ENCODE data around the gene E2F1. TPM values are rescaled to one million over a fixed set of nuclear protein-coding genes. Genes with fewer than 3 reads are reported as not detected.

The E2F1 gene
- total RNA-seq, 3 donors from 2014 or later = 0.33 to 2.2 (median 0.88) TPM

DNA sequence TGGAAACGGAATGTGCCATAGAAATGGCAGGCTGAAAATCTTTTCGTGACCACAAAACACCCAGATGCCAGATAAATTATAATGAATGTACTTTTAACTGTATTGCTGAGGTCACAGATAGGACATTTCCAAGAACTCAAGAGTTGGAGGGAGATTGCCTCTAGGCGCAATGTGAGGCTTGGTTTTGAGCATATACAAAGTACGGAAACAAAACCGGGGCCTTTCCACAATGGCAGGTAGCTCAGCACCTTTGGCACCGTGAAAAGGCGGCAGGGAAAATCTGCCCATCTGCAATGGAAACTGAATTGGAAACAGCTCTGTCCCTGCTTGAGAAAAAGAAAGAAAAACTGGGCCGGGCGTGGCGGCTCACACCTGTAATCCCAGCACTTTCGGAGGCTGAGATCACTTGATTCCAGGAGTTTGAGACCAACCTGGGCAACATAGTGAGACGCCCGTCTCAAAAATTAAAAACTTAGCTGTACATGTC is 34.6 kb downstream of the E2F1 start:
- intact Hi-C loops (cut with DNase I; ENCODE audit: low total_unique reads) = loop anchor here (10.0 kb wide), 1 partner anchor 187 kb away; no protein-coding TSS in a partner anchor
- Histone ChIP-seq H3K4me3 (no peak overlapping the region), H3K36me3 (no peaks in the 10 kb centered on the region), H3K9me3 (no peaks in the 10 kb centered on the region), H3K27ac (peak overlapping the region; percentile 49 to 73), H3K4me1 (peaks cover 0 to 10% of the 10 kb centered on the region in 2 donors), H3K27me3 (no peaks in the 10 kb centered on the region)
- TF ChIP-seq, protein P1, sequence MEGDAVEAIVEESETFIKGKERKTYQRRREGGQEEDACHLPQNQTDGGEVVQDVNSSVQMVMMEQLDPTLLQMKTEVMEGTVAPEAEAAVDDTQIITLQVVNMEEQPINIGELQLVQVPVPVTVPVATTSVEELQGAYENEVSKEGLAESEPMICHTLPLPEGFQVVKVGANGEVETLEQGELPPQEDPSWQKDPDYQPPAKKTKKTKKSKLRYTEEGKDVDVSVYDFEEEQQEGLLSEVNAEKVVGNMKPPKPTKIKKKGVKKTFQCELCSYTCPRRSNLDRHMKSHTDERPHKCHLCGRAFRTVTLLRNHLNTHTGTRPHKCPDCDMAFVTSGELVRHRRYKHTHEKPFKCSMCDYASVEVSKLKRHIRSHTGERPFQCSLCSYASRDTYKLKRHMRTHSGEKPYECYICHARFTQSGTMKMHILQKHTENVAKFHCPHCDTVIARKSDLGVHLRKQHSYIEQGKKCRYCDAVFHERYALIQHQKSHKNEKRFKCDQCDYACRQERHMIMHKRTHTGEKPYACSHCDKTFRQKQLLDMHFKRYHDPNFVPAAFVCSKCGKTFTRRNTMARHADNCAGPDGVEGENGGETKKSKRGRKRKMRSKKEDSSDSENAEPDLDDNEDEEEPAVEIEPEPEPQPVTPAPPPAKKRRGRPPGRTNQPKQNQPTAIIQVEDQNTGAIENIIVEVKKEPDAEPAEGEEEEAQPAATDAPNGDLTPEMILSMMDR (IDR thresholded peaks at IDR 0.05) = no peak
- TF ChIP-seq POLR2AphosphoS5 (IDR thresholded peaks at IDR 0.05) (no peak), POLR2A (IDR thresholded peaks at IDR 0.05) (no peak)
- no peak for DNase-seq (ENCODE audit: low spot score in 2 of 2)

DNA sequence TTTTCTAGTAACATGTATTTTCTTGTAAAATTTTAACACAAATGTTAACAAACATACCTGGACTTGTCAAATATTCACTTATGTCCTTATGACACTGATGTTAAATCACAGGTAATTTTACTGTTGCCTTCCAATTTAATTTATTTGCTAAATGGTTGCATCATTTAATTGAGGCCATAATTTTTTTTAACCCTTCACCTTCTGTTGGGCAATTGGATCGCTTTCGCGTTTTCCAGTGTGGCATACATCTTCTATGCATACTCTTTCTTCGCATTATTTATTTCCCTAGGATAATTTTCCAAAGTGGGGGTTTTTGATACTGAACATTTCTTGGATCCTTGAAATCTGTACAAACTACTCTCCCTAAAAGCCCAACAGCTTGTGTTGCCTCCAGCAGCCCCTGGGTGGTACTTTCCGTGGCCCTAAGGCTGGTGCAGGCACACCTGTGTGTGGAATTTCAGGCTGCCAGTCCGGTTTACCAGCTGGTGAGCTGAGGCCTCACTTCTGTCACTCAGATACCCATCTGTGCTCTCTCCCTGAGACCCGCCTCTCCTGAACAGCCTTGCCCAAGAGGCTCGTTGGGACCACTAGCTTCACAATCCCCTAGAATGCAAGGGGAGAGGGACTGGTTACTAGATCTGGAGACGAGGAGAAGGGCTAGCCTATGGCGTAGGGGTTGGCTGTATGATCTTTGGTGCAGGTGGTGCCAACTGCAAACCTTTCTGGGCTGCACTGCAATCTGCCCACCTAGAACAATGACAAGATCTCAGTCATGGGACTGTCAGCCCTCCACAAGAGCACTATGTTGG is 35.2 kb downstream of the E2F1 start:
- no peaks in the 10 kb centered on the region for H3K36me3 ChIP-seq
- intact Hi-C loops (cut with DNase I; ENCODE audit: low total_unique reads) = loop anchor here (10.0 kb wide), 1 partner anchor 186 kb away; no protein-coding TSS in a partner anchor
- H3K9me3 ChIP-seq = no peaks in the 10 kb centered on the region
- peaks cover 0 to 10% of the 10 kb centered on the region in 2 donors for H3K4me1 ChIP-seq
- DNase-seq (ENCODE audit: low spot score in 2 of 2) = peak; percentile 46 to 76
- peak overlapping the region; percentile 49 to 73 for H3K27ac ChIP-seq
- TF ChIP-seq, protein P1 (IDR thresholded peaks at IDR 0.05) = peak in 1 of 3 donors; percentile 13
- TF ChIP-seq POLR2AphosphoS5 (IDR thresholded peaks at IDR 0.05) = peak in 2 of 3 donors; percentile 19 to 24
- no peak for TF ChIP-seq POLR2A (IDR thresholded peaks at IDR 0.05)
- H3K27me3 ChIP-seq = no peaks in the 10 kb centered on the region
- H3K4me3 ChIP-seq = no peak overlapping the region

DNA sequence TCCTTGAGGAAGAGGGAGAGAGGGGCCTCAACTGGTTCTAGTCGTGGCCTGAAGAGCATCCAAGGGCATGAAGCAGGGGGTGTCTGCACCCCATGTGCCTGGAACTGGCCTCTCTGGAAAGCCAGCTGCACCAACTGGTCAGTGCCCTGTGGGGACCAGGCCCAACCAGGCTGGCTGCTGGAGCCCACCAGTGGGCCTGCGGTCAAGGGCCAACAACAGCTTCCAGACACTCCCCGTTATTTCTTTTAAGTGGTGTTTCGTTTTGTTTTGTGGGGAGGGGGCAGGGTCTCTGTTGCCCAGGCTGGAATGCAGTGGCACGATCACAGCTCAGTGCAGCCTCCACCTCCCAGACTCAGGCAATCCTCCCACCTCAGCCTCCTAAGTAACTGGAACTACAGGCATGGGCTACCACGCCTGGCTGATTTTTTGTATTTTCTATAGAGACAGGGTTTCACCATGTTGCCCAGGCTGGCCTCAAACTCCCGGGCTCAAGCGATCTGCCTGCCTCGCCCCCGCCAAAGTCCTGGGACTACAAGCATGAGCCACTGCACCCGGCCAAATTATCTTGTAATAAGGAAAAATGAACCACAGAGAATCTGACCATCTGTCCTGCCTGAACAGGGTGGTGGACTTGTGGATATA is 36.0 kb downstream of the E2F1 start:
- peaks cover 0 to 10% of the 10 kb centered on the region in 2 donors for H3K4me1 ChIP-seq
- no peaks in the 10 kb centered on the region for H3K9me3 ChIP-seq
- TF ChIP-seq, protein P1 (IDR thresholded peaks at IDR 0.05) = no peak
- TF ChIP-seq POLR2A (IDR thresholded peaks at IDR 0.05) (no peak), POLR2AphosphoS5 (IDR thresholded peaks at IDR 0.05) (no peak)
- H3K4me3 ChIP-seq = no peak overlapping the region
- H3K36me3 ChIP-seq = no peaks in the 10 kb centered on the region
- intact Hi-C loops (cut with DNase I; ENCODE audit: low total_unique reads) = loop anchor here (10.0 kb wide), 1 partner anchor 185 kb away; no protein-coding TSS in a partner anchor
- no peak for DNase-seq (ENCODE audit: low spot score in 2 of 2)
- H3K27me3 ChIP-seq = no peaks in the 10 kb centered on the region
- peak overlapping the region in 1 of 2 donors; percentile 73 for H3K27ac ChIP-seq

DNA sequence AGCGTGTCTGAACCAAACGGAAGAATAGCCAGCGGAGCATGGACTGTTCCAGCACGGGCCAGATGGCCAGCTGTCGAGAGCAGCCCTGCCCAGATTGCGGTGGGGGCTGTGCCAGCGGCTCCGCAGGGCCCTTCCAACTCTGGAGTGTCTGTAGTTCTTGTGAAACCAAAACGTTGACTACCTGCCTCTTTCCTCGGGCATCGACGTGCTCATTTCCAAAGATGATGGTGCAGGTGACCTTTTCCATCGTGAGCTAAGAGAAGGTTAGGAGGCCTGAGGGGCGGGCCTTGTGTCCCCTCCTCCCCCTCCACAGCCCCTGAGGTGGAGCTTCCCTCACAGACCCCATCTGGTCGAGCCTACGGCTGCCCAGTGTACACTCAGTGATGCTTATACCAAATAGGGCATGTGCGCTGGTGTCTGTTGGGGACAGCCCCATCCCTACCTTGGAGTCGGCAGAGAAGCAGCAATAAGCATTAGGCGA is 36.9 kb downstream of the E2F1 start:
- intact Hi-C loops (cut with DNase I; ENCODE audit: low total_unique reads) = no loop called here
- TF ChIP-seq POLR2AphosphoS5 (IDR thresholded peaks at IDR 0.05) (no peak), POLR2A (IDR thresholded peaks at IDR 0.05) (no peak)
- TF ChIP-seq, protein P1 (IDR thresholded peaks at IDR 0.05) = no peak
- H3K9me3 ChIP-seq = no peaks in the 10 kb centered on the region
- H3K4me3 ChIP-seq = no peak overlapping the region
- H3K4me1 ChIP-seq = peaks cover 0 to 10% of the 10 kb centered on the region in 2 donors
- peak overlapping the region in 1 of 2 donors; percentile 73 for H3K27ac ChIP-seq
- no peaks in the 10 kb centered on the region for H3K36me3 ChIP-seq
- DNase-seq (ENCODE audit: low spot score in 2 of 2) = no peak
- no peaks in the 10 kb centered on the region for H3K27me3 ChIP-seq
